GM18951 (cell line): ENCODE measurements around the gene ZNF644.

Source experiments
- POLR2A ChIP-seq: IDR thresholded peaks from 4 replicates; pipeline ENCODE4 v1.6.1; 2011; ENCODE audit warnings: mild to moderate bottlenecking; ENCODE audit not compliant: insufficient read length, insufficient read depth; ENCODE audit errors: extremely low read depth
- in situ Hi-C: fragments of 300-500 bp; cut with MboI; formaldehyde crosslinking; loops from one replicate; pipeline ENCODE4 v1.12.0; 2022; ENCODE audit warnings: low sequenced_read_pairs, mixed read lengths, inconsistent platforms; ENCODE audit not compliant: unreplicated experiment

ZNF644 gene

DNA sequence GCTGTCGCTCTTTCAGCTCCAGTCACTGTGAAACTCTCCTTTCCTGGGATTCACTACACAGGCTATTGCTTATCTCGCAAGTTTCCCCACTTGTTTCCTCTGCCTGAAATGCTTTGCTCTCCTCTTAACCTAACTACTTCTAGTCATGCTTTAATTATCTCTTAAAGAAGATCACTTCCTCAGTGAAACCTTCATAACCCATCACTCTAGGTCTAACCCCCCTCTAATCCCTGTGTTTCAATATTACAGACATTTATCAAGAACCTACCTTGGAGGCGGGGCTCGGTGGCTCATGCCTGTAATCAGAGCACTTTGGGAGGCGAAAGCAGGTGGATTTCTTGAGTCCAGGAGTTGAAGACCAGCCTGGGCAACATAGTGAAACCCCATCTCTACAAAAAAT is 16.7 kb upstream of the ZNF644 start:
- in situ Hi-C loops = no loop called here
- no peak for TF ChIP-seq POLR2A

DNA sequence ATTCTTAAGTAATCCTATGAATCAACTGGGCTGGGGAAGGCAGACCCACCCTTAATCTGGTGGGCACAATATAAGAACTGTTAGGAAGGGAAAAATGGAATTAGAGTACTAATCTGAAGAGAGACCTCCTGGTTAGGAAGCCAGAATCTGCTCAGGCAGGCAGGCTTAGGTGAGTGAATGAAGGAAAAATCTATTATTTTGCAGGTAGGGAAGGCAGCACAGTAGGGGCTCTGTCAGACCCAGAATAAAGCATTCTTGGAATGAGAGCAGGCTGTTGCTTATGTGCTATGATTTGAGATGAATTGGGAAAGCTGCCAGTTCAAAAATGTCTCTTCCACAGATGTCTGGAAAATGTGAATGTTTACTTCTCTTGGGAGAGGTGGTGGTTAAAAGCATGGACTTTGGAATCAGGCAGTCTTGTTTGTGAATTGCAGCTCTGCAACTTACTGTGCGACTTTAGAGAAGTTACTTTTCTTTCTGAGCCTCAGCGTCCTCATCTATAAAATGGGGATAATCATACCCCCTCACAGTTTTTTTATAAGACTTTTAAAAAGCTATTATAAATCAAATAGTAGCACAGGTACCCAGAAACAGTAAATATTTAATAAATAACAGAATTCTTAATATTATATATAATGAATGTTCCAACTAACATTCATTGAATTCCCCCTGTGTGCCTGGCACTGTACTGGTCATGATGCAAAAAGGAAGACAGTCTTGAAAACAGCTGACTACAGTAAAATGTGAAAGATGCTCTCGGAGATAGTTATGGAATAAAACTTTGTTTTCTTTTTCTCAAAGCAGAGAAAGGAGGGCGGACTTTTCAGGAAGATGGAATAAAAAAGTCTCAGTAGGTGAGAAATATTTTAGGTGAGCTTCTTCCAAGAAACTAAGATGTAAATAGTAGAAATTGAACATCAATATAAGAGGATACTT is 15.3 kb upstream of the ZNF644 start:
- in situ Hi-C loops = no loop called here
- no peak for TF ChIP-seq POLR2A

DNA sequence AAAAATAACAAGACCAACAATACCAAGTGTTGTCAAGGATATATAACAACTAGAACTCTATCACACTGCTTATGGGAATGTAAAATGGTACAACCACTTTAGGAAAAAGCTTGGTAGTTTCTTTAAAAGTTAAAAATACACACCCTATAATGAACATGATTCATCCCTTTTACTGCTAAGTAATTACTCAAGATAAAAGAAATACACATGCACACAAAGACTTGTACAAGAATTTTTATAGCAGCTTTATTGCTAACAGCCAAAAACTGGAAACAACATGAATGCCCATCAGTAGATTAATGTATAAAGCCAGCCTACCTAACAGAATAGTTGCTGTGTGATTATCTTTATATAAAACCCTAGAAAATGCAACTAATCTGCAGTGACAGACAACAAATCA is 10.5 kb upstream of the ZNF644 start:
- in situ Hi-C loops = no loop called here

DNA sequence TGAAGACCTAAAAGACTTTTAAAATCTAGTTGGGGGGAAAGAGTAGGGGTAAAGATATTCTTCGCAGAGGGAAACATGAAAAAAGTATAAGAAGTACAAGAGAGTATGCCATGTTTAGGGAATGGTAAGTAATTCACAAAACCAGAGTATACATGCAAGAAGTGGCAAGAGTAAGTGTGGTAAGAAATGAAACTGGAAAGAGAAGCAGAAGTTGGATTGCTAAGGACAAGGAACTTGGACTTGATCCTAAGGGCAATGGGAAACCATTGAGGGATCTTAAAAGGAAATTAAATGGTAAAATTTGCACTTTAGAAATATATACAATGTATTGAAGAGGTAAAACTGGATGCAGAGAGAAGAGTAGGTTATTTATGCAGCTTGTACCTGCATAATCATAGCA is 9.2 kb upstream of the ZNF644 start:
- in situ Hi-C loops = no loop called here
- no peak for TF ChIP-seq POLR2A

More for the DNA sequence above, 10.5 kb upstream of the ZNF644 start:
- TF ChIP-seq POLR2A = no peak

DNA sequence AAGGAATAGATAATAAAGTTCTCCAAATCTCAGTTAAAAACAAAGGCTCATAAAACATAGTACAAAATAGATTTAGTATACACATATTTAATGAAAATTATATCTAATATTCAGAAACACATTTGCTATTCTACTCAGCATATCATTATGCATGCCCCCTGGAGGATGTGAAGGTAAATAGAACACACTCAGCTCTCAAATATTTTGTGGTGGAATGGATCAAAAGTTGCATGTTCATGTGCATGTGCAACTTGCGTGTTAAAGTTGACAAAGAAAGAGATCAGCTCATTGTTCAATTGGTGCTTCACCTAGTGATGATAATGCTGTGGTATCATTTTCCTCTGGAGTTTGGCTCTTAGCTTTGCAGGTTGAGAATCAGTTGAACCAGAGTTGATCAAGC is 4.9 kb upstream of the ZNF644 start:
- in situ Hi-C loops = no loop called here

DNA sequence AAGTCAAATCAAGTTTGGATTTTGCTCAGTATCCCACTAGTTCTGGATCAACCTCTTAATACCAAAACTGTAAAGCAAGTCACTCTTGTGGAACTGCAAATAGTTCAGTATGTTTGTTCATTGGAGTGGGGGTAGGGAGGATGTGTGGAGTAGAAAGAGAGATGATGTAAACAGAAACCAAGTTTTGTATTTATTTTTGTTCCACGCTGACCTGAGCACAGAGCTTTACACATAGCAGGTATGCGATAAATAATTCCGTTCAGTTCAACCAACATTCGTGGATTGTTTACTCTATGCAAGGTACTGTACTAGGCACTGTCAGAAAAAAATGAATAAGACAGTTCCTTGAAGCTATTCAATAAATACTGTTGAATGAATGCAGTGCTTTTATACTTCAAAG is 4.5 kb upstream of the ZNF644 start:
- TF ChIP-seq POLR2A = no peak
- in situ Hi-C loops = no loop called here

More for the DNA sequence above, 4.9 kb upstream of the ZNF644 start:
- no peak for TF ChIP-seq POLR2A

DNA sequence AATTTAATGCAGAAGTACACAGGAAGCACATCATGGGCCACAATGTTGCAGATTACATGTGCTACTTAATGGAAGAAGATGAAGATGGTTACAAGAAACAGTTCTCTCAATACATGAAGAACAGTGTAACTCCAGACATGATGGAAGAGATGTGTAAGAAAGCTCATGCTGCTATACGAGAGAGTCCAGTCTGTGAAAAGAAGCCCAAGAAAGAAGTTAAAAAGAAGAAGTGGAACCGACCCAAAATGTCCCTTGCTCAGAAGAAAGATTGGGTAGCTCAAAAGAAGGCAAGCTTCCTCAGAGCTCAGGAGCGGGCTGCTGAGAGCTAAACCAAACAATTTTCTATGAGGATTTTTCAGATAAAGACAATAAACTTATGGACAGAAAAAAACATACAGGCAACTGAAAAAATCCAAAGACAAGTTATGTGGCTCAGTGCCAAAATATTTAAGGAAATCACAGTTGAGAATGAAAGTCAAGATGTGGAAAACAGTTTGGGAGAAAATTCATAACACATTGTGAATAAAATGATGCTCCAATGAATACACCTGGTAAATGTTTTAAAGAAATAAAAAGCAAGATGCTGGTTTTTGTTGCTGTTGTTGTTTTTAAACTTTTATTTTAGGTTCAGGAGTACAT is 2.8 kb upstream of the ZNF644 start:
- TF ChIP-seq POLR2A = no peak
- in situ Hi-C loops = no loop called here

DNA sequence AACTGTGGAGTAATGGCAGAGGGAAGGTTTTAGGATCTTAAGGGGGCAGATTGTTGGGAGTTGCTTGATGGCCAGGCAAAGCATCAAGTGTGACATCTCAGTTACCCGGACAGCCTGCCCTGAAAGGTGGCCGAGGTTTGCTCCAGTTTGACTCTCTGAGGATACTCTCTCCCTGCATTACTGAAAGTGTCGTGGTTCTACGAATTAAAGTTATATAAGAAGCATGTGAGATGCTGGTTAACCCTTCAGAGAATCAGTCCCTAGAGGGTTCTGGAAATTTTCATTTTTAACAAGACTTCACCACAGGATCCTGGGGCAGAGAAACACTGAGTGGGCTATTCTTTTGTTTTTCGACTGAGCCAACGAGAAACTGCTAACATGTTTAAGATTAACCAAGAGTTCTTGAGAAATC is 689 bp upstream of the ZNF644 start:
- in situ Hi-C loops = no loop called here
- no peak for TF ChIP-seq POLR2A

DNA sequence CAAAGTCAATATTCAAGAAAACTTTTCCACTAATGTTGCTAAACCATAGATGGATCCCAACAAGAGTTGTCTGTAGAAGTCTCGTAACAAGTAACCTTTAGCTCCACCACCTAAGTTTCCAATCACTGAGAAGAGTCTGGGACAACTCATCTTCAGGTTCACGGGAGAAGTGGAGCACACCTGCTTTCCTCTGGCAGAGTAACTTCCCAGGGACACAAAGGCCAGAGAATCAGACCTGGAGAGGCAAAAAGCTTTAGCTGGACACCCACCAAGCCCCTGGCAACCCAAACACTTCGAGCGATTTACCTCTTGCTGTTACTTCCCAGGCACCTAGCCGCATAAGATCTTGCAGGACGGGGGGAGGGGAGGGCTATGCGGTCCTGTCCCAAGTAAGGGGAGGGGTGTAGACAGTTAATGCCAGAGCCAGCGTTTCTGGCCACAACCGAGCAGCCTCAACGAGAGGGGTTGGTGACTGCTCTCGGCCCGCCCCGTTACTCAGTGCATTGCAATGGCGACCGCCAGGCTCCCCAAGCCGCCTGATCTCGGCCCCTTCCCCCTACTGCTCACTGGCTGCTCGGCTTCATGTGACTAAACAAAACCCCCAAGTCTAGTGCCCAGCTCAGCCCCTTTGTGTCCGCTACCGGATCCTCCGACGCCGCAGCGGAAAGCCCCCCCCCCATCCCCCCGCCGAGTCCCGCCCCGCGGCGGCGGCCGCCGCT is 709 bp downstream of the ZNF644 start:
- TF ChIP-seq POLR2A = no peak
- in situ Hi-C loops = no loop called here

DNA sequence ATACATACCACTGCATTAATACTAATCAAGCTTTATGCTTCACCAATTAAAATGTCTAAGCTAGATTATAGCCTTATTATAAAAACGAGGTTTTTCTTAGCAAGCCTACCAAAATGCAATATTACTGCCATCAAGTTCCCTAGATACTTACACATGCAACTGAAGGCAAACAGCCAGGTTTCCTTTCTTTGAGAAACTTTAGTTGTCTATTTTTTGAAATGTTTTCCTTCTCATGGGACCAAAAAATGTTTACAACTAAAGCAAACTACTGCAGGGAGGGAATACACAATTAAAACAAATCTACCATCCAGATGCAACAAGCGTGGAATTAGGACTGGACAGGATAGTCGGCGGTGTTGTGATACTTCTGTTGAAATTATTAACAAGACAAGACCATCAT is 1.3 kb downstream of the ZNF644 start:
- no peak for TF ChIP-seq POLR2A
- in situ Hi-C loops = no loop called here

DNA sequence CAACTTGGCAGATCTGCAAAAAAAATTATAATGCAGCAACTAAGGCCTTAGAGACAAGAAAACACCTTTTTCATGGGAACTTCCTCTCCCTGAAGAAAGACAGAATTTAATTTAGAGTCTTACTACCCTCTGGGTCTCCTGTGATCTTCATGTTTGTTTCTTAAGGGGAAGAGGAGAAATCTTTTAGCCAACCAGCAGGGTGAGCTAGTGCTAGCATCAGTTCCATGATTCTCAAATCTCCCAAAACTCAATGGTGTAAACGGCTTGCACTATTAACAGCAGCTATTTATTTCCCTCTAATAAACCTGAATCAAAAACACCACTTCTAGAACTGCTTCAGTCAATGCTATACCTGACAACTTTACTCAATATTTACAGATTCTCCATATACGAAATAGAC is 3.8 kb downstream of the ZNF644 start:
- in situ Hi-C loops = no loop called here
- no peak for TF ChIP-seq POLR2A

DNA sequence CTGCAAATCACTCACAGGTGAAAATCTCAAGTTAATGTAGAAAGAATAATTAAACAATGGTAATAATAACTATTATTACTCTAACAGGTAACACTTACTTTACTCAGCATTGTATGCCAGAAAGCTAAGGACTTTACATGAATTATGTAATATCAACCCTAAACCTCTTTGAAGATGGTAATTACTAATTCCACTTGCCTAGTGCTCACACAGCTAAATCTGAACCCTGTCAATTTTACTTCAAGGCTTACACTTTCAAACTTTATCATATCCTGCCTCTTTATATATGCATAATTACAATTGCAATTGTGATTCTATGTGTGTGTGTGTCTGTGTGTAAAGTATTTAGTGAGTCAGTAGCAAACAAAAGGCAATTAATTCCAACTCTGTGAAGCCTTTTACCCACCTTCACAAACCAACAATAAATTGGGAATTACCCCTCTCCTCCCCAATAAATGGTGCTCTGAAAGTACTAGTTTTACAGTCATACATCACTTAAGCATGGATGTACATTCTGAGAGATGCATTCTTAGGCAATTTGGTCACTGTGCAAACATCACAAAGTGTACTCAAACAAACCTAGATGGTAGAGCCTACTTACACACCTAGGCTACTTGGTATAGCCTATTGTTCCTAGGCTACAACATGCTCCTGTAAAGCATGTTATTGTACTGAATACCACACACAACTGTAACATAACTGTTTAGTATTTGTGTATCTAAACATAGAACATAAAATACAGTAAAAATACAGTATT is 5.9 kb downstream of the ZNF644 start:
- TF ChIP-seq POLR2A = no peak
- in situ Hi-C loops = no loop called here

DNA sequence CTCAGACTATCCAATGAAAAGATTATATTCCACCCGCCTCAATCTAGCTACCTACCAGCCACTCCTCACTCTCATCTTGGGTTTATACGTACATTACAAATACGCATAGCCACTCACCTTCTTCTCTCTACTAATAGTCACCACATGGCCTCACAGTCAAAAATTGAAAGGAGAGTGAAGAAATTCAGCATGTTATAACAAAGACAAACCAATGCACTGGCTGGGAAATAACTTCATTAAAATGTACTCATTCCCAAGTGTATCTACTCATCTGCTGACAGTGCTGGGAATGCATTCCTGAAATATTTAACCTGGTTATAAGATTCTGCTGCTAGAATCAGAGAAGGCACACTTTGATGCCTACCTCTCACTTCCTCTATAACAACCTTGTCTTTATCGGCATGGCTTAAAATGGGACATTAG is 6.5 kb downstream of the ZNF644 start:
- in situ Hi-C loops = no loop called here
- no peak for TF ChIP-seq POLR2A
